Stomach (tissue), 9 donors: ENCODE results near the gene SLC27A2. TPM values are rescaled to one million over a fixed set of nuclear protein-coding genes. Genes with fewer than 3 reads are reported as not detected.

Experiments used
- DNase-seq, 2 donors: peaks; one replicate each; pipeline versions ENCODE4 v3.0.0 to v3.0.0-alpha.2; 2013 to 2019
- H3K27ac ChIP-seq, 5 donors: fragments of 200-600 bp in 4 of 5; sonication (generic) in 4 of 5; one replicate each; pipeline ENCODE4 v1.5.1; 2013 to 2019; ENCODE audit warnings: mild to moderate bottlenecking in 1 of 5, moderate library complexity in 1 of 5
- H3K27me3 ChIP-seq, 3 donors: fragments of 200-600 bp; sonication (generic); one replicate each; pipeline ENCODE4 v1.5.1; 2017 to 2019; ENCODE audit warnings: mixed run types in 1 of 3
- H3K36me3 ChIP-seq, 4 donors: fragments of 200-600 bp; sonication (generic); 1 replicate in 3 of 4; 2 replicates in 1 of 4; pipeline ENCODE4 v1.5.1; 2016 to 2019
- H3K4me1 ChIP-seq, 4 donors: fragments of 200-600 bp; sonication (generic); one replicate each; pipeline ENCODE4 v1.5.1; 2016 to 2019
- H3K4me3 ChIP-seq, 4 donors: fragments of 200-600 bp; sonication (generic) in 3 of 4; one replicate each; pipeline ENCODE4 v1.5.1; 2016 to 2019; ENCODE audit warnings: mild to moderate bottlenecking in 1 of 4
- H3K9me3 ChIP-seq, 4 donors: fragments of 200-600 bp; sonication (generic); one replicate each; pipeline ENCODE4 v1.5.1; 2016 to 2019
- CTCF ChIP-seq, 7 experiments: fragments of 450-650 bp in 4 of 7; fragments of 200-600 bp in 3 of 7; sonication (generic) in 3 of 7; IDR thresholded peaks; one replicate each; pipeline ENCODE4 v1.5.1; 2016 to 2019; ENCODE audit warnings: antibody characterized with exemption in 7 of 7, control low read depth in 2 of 7, mild to moderate bottlenecking in 1 of 7
- EP300 ChIP-seq: sonication (generic); formaldehyde crosslinking; IDR thresholded peaks from one replicate; pipeline ENCODE4 v1.6.1; 2017; ENCODE audit warnings: antibody characterized with exemption
- POLR2A ChIP-seq, 4 donors: fragments of 450-650 bp; IDR thresholded peaks; one replicate each; pipeline ENCODE4 v1.6.1; 2016; ENCODE audit warnings: antibody characterized with exemption in 4 of 4, control low read depth in 2 of 4, mild to moderate bottlenecking in 1 of 4, moderate library complexity in 1 of 4
- POLR2AphosphoS5 ChIP-seq, 3 donors: sonication (generic); formaldehyde crosslinking; IDR thresholded peaks; one replicate each; pipeline ENCODE4 v1.6.1; 2016; ENCODE audit warnings: antibody characterized with exemption in 3 of 3
- WGBS, 5 donors: extraction: QIAGEN DNeasy Blood & Tissue Kit in 3 of 5; methylation state at CpG; one replicate each; pipeline versions ENCODE4 v1.1.5 to v1.1.7; 2013 to 2018; 5-methylcytosine and 5-hydroxymethylcytosine counted together
- intact Hi-C: fragments of 100-400 bp; cut with DNase I; formaldehyde crosslinking; loops from one replicate; pipeline ENCODE4 v1.15.1; 2023; ENCODE audit warnings: low total_unique reads
- polyA plus RNA-seq, 3 donors: library from polyadenylated mRNA; stranded (reverse); fragments of 200-250 nt; gene quantifications; one replicate each; pipeline ENCODE4 v1.2.3, GENCODE V29; 2013
- total RNA-seq, 5 donors: library from RNA; depleted of rRNA; stranded (reverse); fragments of >200 nt; gene quantifications; one replicate each; pipeline versions ENCODE4 v1.1.0 to v1.2.3, GENCODE V29; 2014 to 2016
- donor health status: healthy with polysubstance abuse.
- donor health status: Bipolar disorder and iron deficiency.
- donor health status: healthy.

The SLC27A2 gene
- total and polyA plus RNA-seq, 8 donors, result 0.61 to 53.6 (median 2.3) TPM; not detected in 2

GRCh38 chr15:50251638-50252182, 69.7 kb downstream of the SLC27A2 start:
- Histone ChIP-seq H3K4me1 (peaks cover 0 to 12% (median 0%) of the 10 kb centered on the region in 4 donors), H3K27me3 (no peaks in the 10 kb centered on the region), H3K36me3 (no peaks in the 10 kb centered on the region), H3K27ac (no peak overlapping the region), H3K4me3 (no peak overlapping the region), H3K9me3 (no peaks in the 10 kb centered on the region)
- intact Hi-C loops, result no loop called here
- no peak for DNase-seq
- WGBS, 5 donors, result 81 to 95% (median 93%) methylated on average over 11 of the region's 11 CpGs
- TF ChIP-seq POLR2A (IDR thresholded peaks at IDR 0.05) (no peak), EP300 (no peak), CTCF (IDR thresholded peaks at IDR 0.05) (no peak), POLR2AphosphoS5 (IDR thresholded peaks at IDR 0.05) (no peak)

- WGBS, 5 donors, result 89 to 97% (median 92%) methylated on average over 11 of the region's 11 CpGs
- no peak for TF ChIP-seq POLR2AphosphoS5 (IDR thresholded peaks at IDR 0.05)
- no peak for TF ChIP-seq CTCF (IDR thresholded peaks at IDR 0.05)
- TF ChIP-seq EP300, result no peak
- no peak for TF ChIP-seq POLR2A (IDR thresholded peaks at IDR 0.05)
- Histone ChIP-seq H3K4me1 (peaks cover 0 to 9% (median 0%) of the 10 kb centered on the region in 4 donors), H3K4me3 (no peak overlapping the region), H3K27ac (no peak overlapping the region), H3K9me3 (no peaks in the 10 kb centered on the region), H3K27me3 (no peaks in the 10 kb centered on the region), H3K36me3 (no peaks in the 10 kb centered on the region)
- DNase-seq, result no peak
- intact Hi-C loops, result no loop called here
Observed at GRCh38 chr15:50252556-50252955, 70.6 kb downstream of the SLC27A2 start.

- WGBS, 5 donors, result 45 to 54% (median 51%) methylated on average over 5 of the region's 5 CpGs
Observed at GRCh38 chr15:50256188-50257041, 74.4 kb downstream of the SLC27A2 start.

GRCh38 chr15:50257332-50257731, 75.3 kb downstream of the SLC27A2 start:
- Histone ChIP-seq H3K36me3 (no peaks in the 10 kb centered on the region), H3K4me3 (no peak overlapping the region), H3K27me3 (no peaks in the 10 kb centered on the region), H3K9me3 (no peaks in the 10 kb centered on the region), H3K27ac (no peak overlapping the region), H3K4me1 (no peaks in the 10 kb centered on the region)
- WGBS, 5 donors, result 76 to 87% (median 80%) methylated on average over 8 of the region's 8 CpGs
- no peak for DNase-seq
- TF ChIP-seq CTCF (IDR thresholded peaks at IDR 0.05) (no peak), EP300 (no peak), POLR2AphosphoS5 (IDR thresholded peaks at IDR 0.05) (no peak), POLR2A (IDR thresholded peaks at IDR 0.05) (no peak)
- intact Hi-C loops, result no loop called here

More at GRCh38 chr15:50256188-50257041, 74.4 kb downstream of the SLC27A2 start:
- no peak for DNase-seq
- no peaks in the 10 kb centered on the region for H3K36me3 ChIP-seq
- no peak overlapping the region for H3K4me3 ChIP-seq
- no peaks in the 10 kb centered on the region for H3K4me1 ChIP-seq
- TF ChIP-seq EP300 (no peak), POLR2AphosphoS5 (IDR thresholded peaks at IDR 0.05) (no peak), CTCF (IDR thresholded peaks at IDR 0.05) (no peak), POLR2A (IDR thresholded peaks at IDR 0.05) (no peak)
- H3K9me3 ChIP-seq, result no peaks in the 10 kb centered on the region
- intact Hi-C loops, result no loop called here
- no peaks in the 10 kb centered on the region for H3K27me3 ChIP-seq
- no peak overlapping the region for H3K27ac ChIP-seq
